GM23338 (cell line): Measurements from ENCODE around the gene GNG7. TPM values are rescaled to one million over a fixed set of nuclear protein-coding genes. Genes with fewer than 3 reads are reported as not detected.

Experiments
- ATAC-seq: fragments of 200-7000 bp; cut with Tn5 transposase; 3 replicates; pipeline ENCODE4 v1.9.1; 2020
- DNase-seq: peaks from one replicate; pipeline ENCODE4 v3.0.0-alpha.2; 2015; ENCODE audit warnings: low spot score
- H2AFZ ChIP-seq: fragments of 200-600 bp; sonication (generic); 2 replicates; pipeline ENCODE4 v1.8.0; 2016; ENCODE audit warnings: antibody characterized with exemption, mild to moderate bottlenecking, moderate library complexity
- H3F3A ChIP-seq: fragments of 200-600 bp; sonication (generic); replicated peaks from 2 replicates; pipeline ENCODE4 v1.8.0; 2017; ENCODE audit warnings: antibody characterized with exemption, mixed run types, low read depth
- H3K27ac ChIP-seq: fragments of 200-600 bp; sonication (generic); 2 replicates; pipeline ENCODE4 v1.6.1; 2016; ENCODE audit warnings: low read depth
- H3K27me3 ChIP-seq: fragments of 200-600 bp; sonication (generic); 2 replicates; pipeline ENCODE4 v1.8.0; 2016; ENCODE audit warnings: mild to moderate bottlenecking, mixed run types, moderate library complexity; ENCODE audit not compliant: insufficient read depth
- H3K36me3 ChIP-seq: fragments of 200-600 bp; sonication (generic); 2 replicates; pipeline ENCODE4 v1.8.0; 2016; ENCODE audit warnings: mild to moderate bottlenecking; ENCODE audit not compliant: insufficient read depth
- H3K4me1 ChIP-seq: fragments of 200-600 bp; sonication (generic); 2 replicates; pipeline ENCODE4 v1.8.0; 2016; ENCODE audit warnings: mild to moderate bottlenecking, moderate library complexity; ENCODE audit not compliant: insufficient read depth
- H3K4me2 ChIP-seq: fragments of 200-600 bp; sonication (generic); 2 replicates; pipeline ENCODE4 v1.7.1; 2017; ENCODE audit warnings: mixed run types
- H3K4me3 ChIP-seq: fragments of 200-600 bp; sonication (generic); 2 replicates; pipeline ENCODE4 v1.6.1; 2016; ENCODE audit warnings: mixed run types
- H3K79me2 ChIP-seq: fragments of 200-600 bp; sonication (generic); replicated peaks from 2 replicates; pipeline ENCODE4 v1.8.0; 2017; ENCODE audit warnings: mild to moderate bottlenecking; ENCODE audit not compliant: insufficient read depth
- H3K9me2 ChIP-seq: fragments of 200-600 bp; sonication (generic); 2 replicates; pipeline ENCODE4 v1.8.0; 2017; ENCODE audit not compliant: insufficient read depth
- H4K20me1 ChIP-seq: fragments of 200-600 bp; sonication (generic); replicated peaks from 2 replicates; pipeline ENCODE4 v1.8.0; 2017; ENCODE audit warnings: mild to moderate bottlenecking; ENCODE audit not compliant: insufficient read depth
- H3K27ac Mint-ChIP-seq: 2 replicates; pipeline ENCODE4 v1.8.0; 2020; ENCODE audit warnings: inconsistent platforms, mild to moderate bottlenecking, moderate library complexity, mixed read lengths
- H3K27me3 Mint-ChIP-seq: 3 replicates; pipeline ENCODE4 v1.8.0; 2022; ENCODE audit warnings: low read depth, mild to moderate bottlenecking, moderate library complexity, mixed read lengths, inconsistent platforms; ENCODE audit not compliant: insufficient read depth, poor library complexity
- H3K36me3 Mint-ChIP-seq: 3 replicates; pipeline ENCODE4 v1.8.0; 2021; ENCODE audit warnings: low read depth, mild to moderate bottlenecking, inconsistent platforms, moderate library complexity, mixed read lengths
- H3K4me1 Mint-ChIP-seq: 3 replicates; pipeline ENCODE4 v1.8.0; 2020; ENCODE audit warnings: mild to moderate bottlenecking, inconsistent platforms, mixed read lengths
- H3K4me3 Mint-ChIP-seq: 3 replicates; pipeline ENCODE4 v1.8.0; 2021; ENCODE audit warnings: moderate library complexity, mild to moderate bottlenecking, inconsistent platforms, mixed read lengths
- H3K9me3 Mint-ChIP-seq: 3 replicates; pipeline ENCODE4 v1.8.0; 2020; ENCODE audit warnings: moderate library complexity, mild to moderate bottlenecking, inconsistent platforms, mixed read lengths
- EZH2 ChIP-seq: fragments of 200-600 bp; sonication (generic); IDR thresholded peaks from one replicate; pipeline ENCODE4 v1.8.0; 2017; ENCODE audit warnings: antibody characterized with exemption, mild to moderate bottlenecking, low read depth; ENCODE audit not compliant: unreplicated experiment
- EZH2phosphoT487 ChIP-seq: fragments of 200-600 bp; sonication (generic); IDR thresholded peaks from one replicate; pipeline ENCODE4 v1.8.1; 2018; ENCODE audit warnings: antibody characterized with exemption; ENCODE audit not compliant: unreplicated experiment
- JUNB ChIP-seq: IDR thresholded peaks from one replicate; pipeline ENCODE4 v1.6.1; 2016; ENCODE audit warnings: antibody characterized with exemption; ENCODE audit not compliant: unreplicated experiment
- NANOG ChIP-seq: IDR thresholded peaks from 2 replicates; pipeline ENCODE4 v1.6.1; 2016; ENCODE audit warnings: antibody characterized with exemption, borderline replicate concordance
- ZNF114 ChIP-seq: fragments of 250-450 bp; sonication (Bioruptor Pico); IDR thresholded peaks from 2 replicates; pipeline ENCODE4 v1.5.0; 2020; ENCODE audit warnings: mild to moderate bottlenecking, moderate library complexity
- ZNF331 ChIP-seq: fragments of 250-450 bp; sonication (Bioruptor Pico); IDR thresholded peaks from 2 replicates; pipeline ENCODE4 v1.5.0; 2020; ENCODE audit warnings: low read depth, mild to moderate bottlenecking, moderate library complexity
- polyA plus RNA-seq: library from polyadenylated mRNA; unstranded; fragments of >200 nt; fragmentation: Nextera tagmentation; extraction: Ambion mirVana; gene quantifications from 2 replicates; pipeline ENCODE4 v1.2.1, GENCODE V29; 2016
- total RNA-seq: library from RNA; depleted of rRNA; stranded (reverse); fragments of >200 nt; shearing (Covaris generic); gene quantifications from 2 replicates; pipeline ENCODE4 v1.2.3, GENCODE V29; 2014
- TF ChIP-seq, protein P1 (sequence below): IDR thresholded peaks from one replicate; pipeline ENCODE4 v1.6.1; 2018; ENCODE audit warnings: antibody characterized with exemption; ENCODE audit not compliant: unreplicated experiment
- TF ChIP-seq, protein P2 (sequence below): IDR thresholded peaks from 2 replicates; pipeline ENCODE4 v1.6.1; 2016; ENCODE audit warnings: antibody characterized with exemption
- TF ChIP-seq, protein P3 (sequence below), 2 experiments: fragments of 200-600 bp in 1 of 2; sonication (generic) in 1 of 2; conservative IDR thresholded peaks; 2 replicates each; pipeline versions ENCODE4 v1.5.1 to v1.6.1; 2016 to 2017; ENCODE audit warnings: antibody characterized with exemption in 2 of 2, low read depth in 2 of 2, mild to moderate bottlenecking in 2 of 2, moderate library complexity in 1 of 2

GNG7 gene
- total and polyA plus RNA-seq, 2 experiments from 2014 or later = 5.1 to 5.4 TPM

DNA sequence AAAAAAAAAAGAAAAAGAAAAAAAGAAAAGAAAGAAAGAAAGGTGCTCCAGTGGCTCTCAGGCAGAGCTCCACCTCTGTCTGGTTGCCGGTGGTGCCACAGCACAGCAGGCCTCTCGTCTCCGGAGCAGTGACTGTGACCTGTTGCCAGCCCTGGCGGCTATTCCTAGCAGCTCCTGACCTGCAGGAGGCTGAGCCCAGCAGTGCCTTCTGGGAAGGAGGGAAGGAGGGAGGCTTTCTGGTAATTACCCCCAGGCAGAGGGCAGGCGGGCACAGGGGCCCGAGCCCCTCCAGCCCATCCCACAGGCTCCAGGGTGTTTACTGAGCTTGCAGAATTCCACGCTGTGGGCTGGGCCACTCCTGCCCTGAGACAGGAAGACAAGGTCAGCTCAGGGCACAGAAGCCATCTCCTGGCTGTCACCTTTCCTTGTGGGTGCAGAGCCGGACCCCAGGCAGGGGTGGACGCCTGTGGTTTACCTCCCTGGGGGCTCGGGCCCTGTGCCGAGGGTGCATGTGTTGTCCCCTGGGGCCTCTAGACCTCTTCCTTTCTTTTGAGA is 77.9 kb downstream of the GNG7 start:
- Histone ChIP-seq H3K9me2 (no peaks in the 10 kb centered on the region), H3F3A (no peaks in the 10 kb centered on the region), H4K20me1 (no peaks in the 10 kb centered on the region), H3K36me3 (no peaks in the 10 kb centered on the region), H3K4me1 (no peaks in the 10 kb centered on the region; the same call in 1 of the 2 replicates), H3K4me3 (no peak overlapping the region), H3K4me2 (no peak overlapping the region), H3K79me2 (no peaks in the 10 kb centered on the region), H3K27ac (no peak overlapping the region), H2AFZ (no peak overlapping the region), H3K27me3 (no peaks in the 10 kb centered on the region)
- peaks cover 13% of the 10 kb centered on the region; the same call in 2 of the 3 replicates for H3K36me3 Mint-ChIP-seq
- TF ChIP-seq ZNF331 (CRISPR knock-in tag) = no peak
- TF ChIP-seq JUNB = no peak
- TF ChIP-seq ZNF114 (CRISPR knock-in tag) = no peak
- TF ChIP-seq, protein P1, sequence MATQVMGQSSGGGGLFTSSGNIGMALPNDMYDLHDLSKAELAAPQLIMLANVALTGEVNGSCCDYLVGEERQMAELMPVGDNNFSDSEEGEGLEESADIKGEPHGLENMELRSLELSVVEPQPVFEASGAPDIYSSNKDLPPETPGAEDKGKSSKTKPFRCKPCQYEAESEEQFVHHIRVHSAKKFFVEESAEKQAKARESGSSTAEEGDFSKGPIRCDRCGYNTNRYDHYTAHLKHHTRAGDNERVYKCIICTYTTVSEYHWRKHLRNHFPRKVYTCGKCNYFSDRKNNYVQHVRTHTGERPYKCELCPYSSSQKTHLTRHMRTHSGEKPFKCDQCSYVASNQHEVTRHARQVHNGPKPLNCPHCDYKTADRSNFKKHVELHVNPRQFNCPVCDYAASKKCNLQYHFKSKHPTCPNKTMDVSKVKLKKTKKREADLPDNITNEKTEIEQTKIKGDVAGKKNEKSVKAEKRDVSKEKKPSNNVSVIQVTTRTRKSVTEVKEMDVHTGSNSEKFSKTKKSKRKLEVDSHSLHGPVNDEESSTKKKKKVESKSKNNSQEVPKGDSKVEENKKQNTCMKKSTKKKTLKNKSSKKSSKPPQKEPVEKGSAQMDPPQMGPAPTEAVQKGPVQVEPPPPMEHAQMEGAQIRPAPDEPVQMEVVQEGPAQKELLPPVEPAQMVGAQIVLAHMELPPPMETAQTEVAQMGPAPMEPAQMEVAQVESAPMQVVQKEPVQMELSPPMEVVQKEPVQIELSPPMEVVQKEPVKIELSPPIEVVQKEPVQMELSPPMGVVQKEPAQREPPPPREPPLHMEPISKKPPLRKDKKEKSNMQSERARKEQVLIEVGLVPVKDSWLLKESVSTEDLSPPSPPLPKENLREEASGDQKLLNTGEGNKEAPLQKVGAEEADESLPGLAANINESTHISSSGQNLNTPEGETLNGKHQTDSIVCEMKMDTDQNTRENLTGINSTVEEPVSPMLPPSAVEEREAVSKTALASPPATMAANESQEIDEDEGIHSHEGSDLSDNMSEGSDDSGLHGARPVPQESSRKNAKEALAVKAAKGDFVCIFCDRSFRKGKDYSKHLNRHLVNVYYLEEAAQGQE = no peak
- TF ChIP-seq, protein P2, sequence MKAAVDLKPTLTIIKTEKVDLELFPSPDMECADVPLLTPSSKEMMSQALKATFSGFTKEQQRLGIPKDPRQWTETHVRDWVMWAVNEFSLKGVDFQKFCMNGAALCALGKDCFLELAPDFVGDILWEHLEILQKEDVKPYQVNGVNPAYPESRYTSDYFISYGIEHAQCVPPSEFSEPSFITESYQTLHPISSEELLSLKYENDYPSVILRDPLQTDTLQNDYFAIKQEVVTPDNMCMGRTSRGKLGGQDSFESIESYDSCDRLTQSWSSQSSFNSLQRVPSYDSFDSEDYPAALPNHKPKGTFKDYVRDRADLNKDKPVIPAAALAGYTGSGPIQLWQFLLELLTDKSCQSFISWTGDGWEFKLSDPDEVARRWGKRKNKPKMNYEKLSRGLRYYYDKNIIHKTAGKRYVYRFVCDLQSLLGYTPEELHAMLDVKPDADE = no peak
- TF ChIP-seq, protein P3, sequence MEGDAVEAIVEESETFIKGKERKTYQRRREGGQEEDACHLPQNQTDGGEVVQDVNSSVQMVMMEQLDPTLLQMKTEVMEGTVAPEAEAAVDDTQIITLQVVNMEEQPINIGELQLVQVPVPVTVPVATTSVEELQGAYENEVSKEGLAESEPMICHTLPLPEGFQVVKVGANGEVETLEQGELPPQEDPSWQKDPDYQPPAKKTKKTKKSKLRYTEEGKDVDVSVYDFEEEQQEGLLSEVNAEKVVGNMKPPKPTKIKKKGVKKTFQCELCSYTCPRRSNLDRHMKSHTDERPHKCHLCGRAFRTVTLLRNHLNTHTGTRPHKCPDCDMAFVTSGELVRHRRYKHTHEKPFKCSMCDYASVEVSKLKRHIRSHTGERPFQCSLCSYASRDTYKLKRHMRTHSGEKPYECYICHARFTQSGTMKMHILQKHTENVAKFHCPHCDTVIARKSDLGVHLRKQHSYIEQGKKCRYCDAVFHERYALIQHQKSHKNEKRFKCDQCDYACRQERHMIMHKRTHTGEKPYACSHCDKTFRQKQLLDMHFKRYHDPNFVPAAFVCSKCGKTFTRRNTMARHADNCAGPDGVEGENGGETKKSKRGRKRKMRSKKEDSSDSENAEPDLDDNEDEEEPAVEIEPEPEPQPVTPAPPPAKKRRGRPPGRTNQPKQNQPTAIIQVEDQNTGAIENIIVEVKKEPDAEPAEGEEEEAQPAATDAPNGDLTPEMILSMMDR (conservative IDR thresholded peaks at IDR 0.05; ENCODE audit: low read depth in 2 of 2) = no peak
- DNase-seq = peak; percentile 67
- peaks cover 10% of the 10 kb centered on the region for H3K9me3 Mint-ChIP-seq
- H3K27ac Mint-ChIP-seq = no peak overlapping the region
- peaks cover 12% of the 10 kb centered on the region for H3K4me1 Mint-ChIP-seq
- peak; percentile 95 for ATAC-seq
- H3K4me3 Mint-ChIP-seq = no peak overlapping the region
- peaks cover 3% of the 10 kb centered on the region for H3K27me3 Mint-ChIP-seq

DNA sequence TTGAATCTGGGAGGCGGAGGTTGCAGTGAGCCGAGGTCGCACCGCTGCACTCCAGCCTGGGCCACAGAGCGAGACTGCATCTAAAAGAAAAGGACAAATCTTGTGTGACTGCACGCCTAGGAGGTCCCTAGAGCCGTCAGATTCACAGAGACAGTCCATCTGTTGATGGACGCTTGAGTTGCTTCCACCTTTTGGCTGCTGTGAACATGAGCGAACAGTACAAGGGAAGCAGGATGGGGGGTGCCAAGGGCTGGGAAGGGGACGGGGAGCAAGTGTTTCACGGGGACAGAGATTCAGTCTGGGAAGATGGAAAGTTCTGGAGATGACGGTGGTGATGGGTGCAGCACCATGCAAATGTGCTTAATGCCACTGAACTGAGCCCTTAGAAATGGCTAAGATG is 78.7 kb downstream of the GNG7 start:
- no peak for ATAC-seq
- H3K27ac Mint-ChIP-seq = no peak overlapping the region
- TF ChIP-seq EZH2phosphoT487 (no peak), NANOG (no peak), EZH2 (no peak), JUNB (no peak)
- TF ChIP-seq, protein P2 = no peak
- TF ChIP-seq, protein P1 = no peak

More for the DNA sequence above, 78.7 kb downstream of the GNG7 start:
- Histone ChIP-seq H2AFZ (no peak overlapping the region), H3K4me3 (no peak overlapping the region), H3K4me2 (no peak overlapping the region), H3F3A (no peaks in the 10 kb centered on the region), H3K27ac (no peak overlapping the region), H4K20me1 (no peaks in the 10 kb centered on the region), H3K27me3 (no peaks in the 10 kb centered on the region), H3K9me2 (no peaks in the 10 kb centered on the region), H3K36me3 (no peaks in the 10 kb centered on the region), H3K4me1 (no peaks in the 10 kb centered on the region; the same call in 1 of the 2 replicates), H3K79me2 (no peaks in the 10 kb centered on the region)
- Mint-ChIP-seq H3K27me3 (peaks cover 3% of the 10 kb centered on the region), H3K36me3 (peaks cover 6% of the 10 kb centered on the region; the same call in 1 of the 3 replicates), H3K4me3 (no peak overlapping the region), H3K4me1 (peaks cover 12% of the 10 kb centered on the region), H3K9me3 (peaks cover 2% of the 10 kb centered on the region; the same call in 1 of the 3 replicates)
- no peak for DNase-seq
